Heart left ventricle (tissue), 13 donors: ENCODE data around the gene MATK.

ENCODE experiments used
- POLR2A ChIP-seq, 2 donors: fragments of 450-650 bp; IDR thresholded peaks; one replicate each; pipeline ENCODE4 v1.6.1; 2017; ENCODE audit warnings: antibody characterized with exemption in 2 of 2, mild to moderate bottlenecking in 2 of 2, moderate library complexity in 2 of 2
- TF ChIP-seq, protein P1 (sequence below), 12 donors: fragments of 200-600 bp; sonication (generic) in 4 of 12; IDR thresholded peaks; one replicate each; pipeline versions ENCODE4 v1.5.0 to v1.8.0; 2018 to 2022; ENCODE audit warnings: antibody characterized with exemption in 12 of 12, mild to moderate bottlenecking in 5 of 12
- donor health status: ischemic (EF 13 %, LVEDD 7.1; RV severe dilation, severe dysfunction).
- donor health status: DM: no; HTN: yes; CAD: no.
- donor health status: DM: no; HTN: no; CAD: no.
- donor health status: ischemic (EF 25% LVEDD 6.9; RV normal size, moderate dysfunction).
- donor health status: ischemic (EF 25% LVEDD 5.7; RV mildly dilated, moderate dysfunction).
- donor health status: ischemic (EF 35%, LVEDD 5.7; RV mildly dilated, moderate dysfunction).
- donor health status: nonischemic (EF 11% LVEDD 7.7; RV severe dilation, severe dysfunction).
- donor health status: DM: yes; HTN: yes; CAD: no.
- donor health status: PGD.
- donor health status: ischemic (EF 29% LVEDD 5.4; RV normal size, mild dysfunction).
- donor health status: nonischemic (EF 23%, LVEDD 6.1; RV moderate dilation, normal function).

DNA sequence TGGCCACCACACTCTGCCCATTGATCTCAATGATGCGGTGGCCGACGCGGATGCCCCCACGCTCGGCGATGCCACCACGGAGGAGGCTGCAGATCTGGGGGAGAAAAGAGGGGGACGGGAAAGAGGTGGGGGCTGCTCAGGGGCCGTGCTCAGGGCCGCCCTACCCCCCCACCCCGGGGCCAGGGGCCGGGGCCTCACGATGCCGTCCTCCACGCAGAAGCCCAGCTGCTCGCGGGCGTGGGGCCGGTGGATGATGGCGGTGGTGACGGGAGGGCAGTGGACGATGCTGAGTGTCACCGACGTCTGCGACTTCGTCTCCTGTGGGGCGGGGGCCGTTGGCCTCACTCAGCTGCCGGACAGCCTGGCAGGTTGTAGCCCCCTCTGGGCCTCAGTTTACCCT lies 34.9 kb downstream of the MATK start:
- TF ChIP-seq, protein P1, sequence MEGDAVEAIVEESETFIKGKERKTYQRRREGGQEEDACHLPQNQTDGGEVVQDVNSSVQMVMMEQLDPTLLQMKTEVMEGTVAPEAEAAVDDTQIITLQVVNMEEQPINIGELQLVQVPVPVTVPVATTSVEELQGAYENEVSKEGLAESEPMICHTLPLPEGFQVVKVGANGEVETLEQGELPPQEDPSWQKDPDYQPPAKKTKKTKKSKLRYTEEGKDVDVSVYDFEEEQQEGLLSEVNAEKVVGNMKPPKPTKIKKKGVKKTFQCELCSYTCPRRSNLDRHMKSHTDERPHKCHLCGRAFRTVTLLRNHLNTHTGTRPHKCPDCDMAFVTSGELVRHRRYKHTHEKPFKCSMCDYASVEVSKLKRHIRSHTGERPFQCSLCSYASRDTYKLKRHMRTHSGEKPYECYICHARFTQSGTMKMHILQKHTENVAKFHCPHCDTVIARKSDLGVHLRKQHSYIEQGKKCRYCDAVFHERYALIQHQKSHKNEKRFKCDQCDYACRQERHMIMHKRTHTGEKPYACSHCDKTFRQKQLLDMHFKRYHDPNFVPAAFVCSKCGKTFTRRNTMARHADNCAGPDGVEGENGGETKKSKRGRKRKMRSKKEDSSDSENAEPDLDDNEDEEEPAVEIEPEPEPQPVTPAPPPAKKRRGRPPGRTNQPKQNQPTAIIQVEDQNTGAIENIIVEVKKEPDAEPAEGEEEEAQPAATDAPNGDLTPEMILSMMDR (IDR thresholded peaks at IDR 0.05): no peak
- TF ChIP-seq POLR2A (IDR thresholded peaks at IDR 0.05): no peak
